Fibroblast of lung (primary cell): ENCODE data around the gene GPX8. TPM values are rescaled to one million over a fixed set of nuclear protein-coding genes. Genes with fewer than 3 reads are reported as not detected.

Experiments used
- DNase-seq, 2 donors: peaks; one replicate each; pipeline versions ENCODE4 v3.0.0 to v3.0.0-alpha.2; 2010; ENCODE audit warnings: low read depth in 2 of 2
- H2AFZ ChIP-seq: 2 replicates; pipeline ENCODE4 v1.5.1; 2012; ENCODE audit warnings: low read length, control low read depth, inconsistent platforms
- H3K27ac ChIP-seq: 2 replicates; pipeline ENCODE4 v1.5.1; 2011; ENCODE audit warnings: low read length, control low read depth; ENCODE audit not compliant: insufficient read depth
- H3K27me3 ChIP-seq: 2 replicates; pipeline ENCODE4 v1.5.1; 2011; ENCODE audit warnings: mild to moderate bottlenecking, low read length; ENCODE audit not compliant: control insufficient read depth, insufficient read depth
- H3K36me3 ChIP-seq: 2 replicates; pipeline ENCODE4 v1.5.1; 2011; ENCODE audit warnings: low read length; ENCODE audit not compliant: control insufficient read depth, insufficient read depth
- H3K4me1 ChIP-seq: 2 replicates; pipeline ENCODE4 v1.5.1; 2011; ENCODE audit warnings: low read length; ENCODE audit not compliant: control insufficient read depth, insufficient read depth; ENCODE audit errors: extremely low read depth
- H3K4me2 ChIP-seq: 2 replicates; pipeline ENCODE4 v1.5.1; 2011; ENCODE audit warnings: low read length, control low read depth; ENCODE audit not compliant: insufficient read depth; ENCODE audit errors: extremely low read depth
- H3K4me3 ChIP-seq, 4 experiments: fragments of 200-600 bp in 1 of 4; sonication (generic) in 1 of 4; replicated peaks in 1 of 4; 2 replicates each; pipeline ENCODE4 v1.5.1; 2011 to 2016; ENCODE audit warnings: low read length in 4 of 4, low read depth in 3 of 4, mild to moderate bottlenecking in 3 of 4, control low read depth in 2 of 4, inconsistent platforms in 1 of 4, mixed read lengths in 1 of 4; ENCODE audit not compliant: insufficient read depth in 1 of 4; ENCODE audit errors: control extremely low read depth in 1 of 4
- H3K79me2 ChIP-seq: 2 replicates; pipeline ENCODE4 v1.5.1; 2012; ENCODE audit warnings: mild to moderate bottlenecking, low read length, inconsistent platforms; ENCODE audit not compliant: control insufficient read depth, insufficient read depth
- H3K9ac ChIP-seq: 2 replicates; pipeline ENCODE4 v1.5.1; 2011; ENCODE audit warnings: mild to moderate bottlenecking, low read length, control low read depth; ENCODE audit not compliant: insufficient read depth
- H3K9me3 ChIP-seq: 2 replicates; pipeline ENCODE4 v1.5.1; 2012; ENCODE audit warnings: low read depth, low read length; ENCODE audit not compliant: control insufficient read depth, insufficient read depth
- H4K20me1 ChIP-seq: 2 replicates; pipeline ENCODE4 v1.5.1; 2011; ENCODE audit warnings: low read length; ENCODE audit not compliant: control insufficient read depth, insufficient read depth; ENCODE audit errors: extremely low read depth
- CTCF ChIP-seq, 2 donors: IDR thresholded peaks in 1 of 2; conservative IDR thresholded peaks in 1 of 2; 1 replicate in 1 of 2; 2 replicates in 1 of 2; pipeline ENCODE4 v1.5.1; 2011 to 2012; ENCODE audit warnings: low read length in 2 of 2, control low read depth in 1 of 2, inconsistent platforms in 1 of 2, low read depth in 1 of 2, mild to moderate bottlenecking in 1 of 2
- EZH2 ChIP-seq: IDR thresholded peaks from 2 replicates; pipeline ENCODE4 v1.5.1; 2012; ENCODE audit warnings: low read length, control low read depth, mild to moderate bottlenecking; ENCODE audit errors: missing control alignments
- polyA plus RNA-seq, 2 donors: library from polyadenylated mRNA; depleted of rRNA in 1 of 2; stranded (reverse) in 1 of 2; unstranded in 1 of 2; fragments of >200 nt; gene quantifications; 2 replicates each; pipeline ENCODE4 v1.2.1, GENCODE V29; 2011 to 2012; ENCODE audit warnings: missing spikeins in 1 of 2
- total RNA-seq: library from RNA; depleted of rRNA; stranded (reverse); fragments of >200 nt; gene quantifications from 2 replicates; pipeline ENCODE4 v1.2.1, GENCODE V29; 2014

Gene GPX8
- total and polyA plus RNA-seq, 2 donors (not counting 1 experiment from before 2014, with no cell fraction given) = 84.7 to 241 TPM

GRCh38 chr5:55143624-55144023, 16.3 kb upstream of the GPX8 start:
- no peak for TF ChIP-seq EZH2
- no peak for TF ChIP-seq CTCF (conservative IDR thresholded peaks at IDR 0.05 in 1 of 2, IDR thresholded peaks at IDR 0.05 in 1 of 2; ENCODE audit: low read depth in 1 of 2, low read length in 2 of 2)
- no peak overlapping the region for H3K4me3 ChIP-seq
- no peak overlapping the region for H3K4me2 ChIP-seq
- no peaks in the 10 kb centered on the region for H3K27me3 ChIP-seq
- no peak overlapping the region for H3K9ac ChIP-seq
- no peaks in the 10 kb centered on the region for H3K79me2 ChIP-seq
- no peaks in the 10 kb centered on the region for H3K4me1 ChIP-seq
- H3K9me3 ChIP-seq = no peaks in the 10 kb centered on the region
- DNase-seq = no peak
- no peaks in the 10 kb centered on the region for H4K20me1 ChIP-seq
- H2AFZ ChIP-seq = no peak overlapping the region
- H3K36me3 ChIP-seq = no peaks in the 10 kb centered on the region
- no peak overlapping the region for H3K27ac ChIP-seq

GRCh38 chr5:55146080-55146479, 13.9 kb upstream of the GPX8 start:
- Histone ChIP-seq H3K4me1 (no peaks in the 10 kb centered on the region), H4K20me1 (no peaks in the 10 kb centered on the region), H3K27ac (no peak overlapping the region), H3K4me2 (no peak overlapping the region), H3K79me2 (no peaks in the 10 kb centered on the region), H2AFZ (no peak overlapping the region), H3K9me3 (no peaks in the 10 kb centered on the region), H3K27me3 (no peaks in the 10 kb centered on the region), H3K36me3 (no peaks in the 10 kb centered on the region), H3K9ac (no peak overlapping the region), H3K4me3 (no peak overlapping the region)
- TF ChIP-seq EZH2 = no peak
- TF ChIP-seq CTCF (conservative IDR thresholded peaks at IDR 0.05 in 1 of 2, IDR thresholded peaks at IDR 0.05 in 1 of 2; ENCODE audit: low read depth in 1 of 2, low read length in 2 of 2) = no peak
- DNase-seq = no peak

- no peaks in the 10 kb centered on the region for H3K27me3 ChIP-seq
- H3K9ac ChIP-seq = no peak overlapping the region
- no peaks in the 10 kb centered on the region for H3K36me3 ChIP-seq
- no peaks in the 10 kb centered on the region for H4K20me1 ChIP-seq
- no peak overlapping the region for H3K4me3 ChIP-seq
- no peak overlapping the region for H2AFZ ChIP-seq
- H3K9me3 ChIP-seq = no peaks in the 10 kb centered on the region
- peak; percentile 67 to 85 for DNase-seq
- no peaks in the 10 kb centered on the region for H3K79me2 ChIP-seq
- H3K4me2 ChIP-seq = no peak overlapping the region
- no peak overlapping the region for H3K27ac ChIP-seq
- TF ChIP-seq CTCF (conservative IDR thresholded peaks at IDR 0.05 in 1 of 2, IDR thresholded peaks at IDR 0.05 in 1 of 2; ENCODE audit: low read depth in 1 of 2, low read length in 2 of 2) (peak; percentile 97 to 100), EZH2 (no peak)
- no peaks in the 10 kb centered on the region for H3K4me1 ChIP-seq
These were observed 13.3 kb upstream of the GPX8 start for GRCh38 chr5:55146543-55147151.
